ENCODE measurements around the gene RBM20.

Gene RBM20

DNA sequence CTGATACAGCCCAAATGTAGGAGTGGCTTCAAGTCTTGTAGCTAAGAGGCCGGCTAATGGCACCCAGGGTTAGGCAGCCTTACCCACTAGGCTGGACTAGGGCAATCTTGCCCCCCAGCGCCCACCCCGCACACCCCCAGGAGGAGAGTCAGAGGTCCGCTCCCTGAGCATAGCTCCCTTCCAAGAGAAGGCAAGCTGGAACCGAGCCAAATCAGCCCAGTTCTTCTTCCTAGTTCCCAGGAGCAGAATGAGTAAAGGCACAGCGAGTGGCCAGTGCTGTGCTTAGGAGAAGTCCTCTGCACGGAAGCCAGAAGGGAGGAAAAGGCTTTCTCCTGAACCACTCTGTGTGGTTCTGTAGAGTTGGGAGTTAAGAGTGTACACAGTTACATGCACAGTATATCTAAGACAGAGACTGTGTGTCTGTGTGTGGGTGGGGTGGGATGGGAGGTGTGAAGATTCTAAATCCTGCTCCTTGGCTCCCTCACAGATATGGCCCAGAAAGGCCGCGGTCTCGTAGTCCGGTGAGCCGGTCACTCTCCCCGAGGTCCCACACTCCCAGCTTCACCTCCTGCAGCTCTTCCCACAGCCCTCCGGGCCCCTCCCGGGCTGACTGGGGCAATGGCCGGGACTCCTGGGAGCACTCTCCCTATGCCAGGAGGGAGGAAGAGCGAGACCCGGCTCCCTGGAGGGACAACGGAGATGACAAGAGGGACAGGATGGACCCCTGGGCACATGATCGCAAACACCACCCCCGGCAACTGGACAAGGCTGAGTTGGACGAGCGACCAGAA is 167.8 kb downstream of the RBM20 start:
- DNase-seq (ENCODE audit: low read depth in 2 of 2), result no peak

DNA sequence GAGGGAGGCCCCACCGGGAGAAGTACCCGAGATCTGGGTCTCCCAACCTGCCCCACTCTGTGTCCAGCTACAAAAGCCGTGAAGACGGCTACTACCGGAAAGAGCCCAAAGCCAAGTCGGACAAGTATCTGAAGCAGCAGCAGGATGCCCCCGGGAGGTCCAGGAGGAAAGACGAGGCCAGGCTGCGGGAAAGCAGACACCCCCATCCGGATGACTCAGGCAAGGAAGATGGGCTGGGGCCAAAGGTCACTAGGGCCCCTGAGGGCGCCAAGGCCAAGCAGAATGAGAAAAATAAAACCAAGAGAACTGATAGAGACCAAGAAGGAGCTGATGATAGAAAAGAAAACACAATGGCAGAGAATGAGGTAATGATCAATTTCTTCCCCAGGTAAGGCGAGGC is 168.4 kb downstream of the RBM20 start:
- DNase-seq (ENCODE audit: low read depth in 2 of 2), result no peak

GRCh38 chr10:110813743-110814472 is 169.8 kb downstream of the RBM20 start:
- no peak for DNase-seq (ENCODE audit: low read depth in 2 of 2)

- DNase-seq (ENCODE audit: low read depth in 2 of 2), result no peak
Observed at GRCh38 chr10:110815354-110816004, 171.3 kb downstream of the RBM20 start.

DNA sequence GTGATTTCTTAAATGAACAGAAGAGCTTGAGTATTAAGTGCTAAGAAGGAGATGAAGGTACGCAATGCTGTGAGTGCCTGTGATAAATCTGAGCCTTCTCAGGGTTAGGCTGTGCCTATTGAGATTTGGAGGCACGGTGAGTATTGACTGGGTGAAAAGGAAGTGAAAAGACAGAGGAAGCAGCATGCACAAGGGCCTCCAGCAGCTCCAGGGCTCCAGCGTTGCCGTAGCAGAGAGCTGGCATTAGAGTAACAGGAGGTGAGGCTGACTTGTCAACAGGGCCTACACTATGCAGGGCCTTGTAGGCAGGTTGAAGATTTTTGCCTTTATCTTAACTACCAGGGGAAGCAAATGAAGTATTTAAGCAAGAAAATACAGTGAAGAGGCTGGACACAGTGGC is 173.5 kb downstream of the RBM20 start:
- no peak for DNase-seq (ENCODE audit: low read depth in 2 of 2)

DNA sequence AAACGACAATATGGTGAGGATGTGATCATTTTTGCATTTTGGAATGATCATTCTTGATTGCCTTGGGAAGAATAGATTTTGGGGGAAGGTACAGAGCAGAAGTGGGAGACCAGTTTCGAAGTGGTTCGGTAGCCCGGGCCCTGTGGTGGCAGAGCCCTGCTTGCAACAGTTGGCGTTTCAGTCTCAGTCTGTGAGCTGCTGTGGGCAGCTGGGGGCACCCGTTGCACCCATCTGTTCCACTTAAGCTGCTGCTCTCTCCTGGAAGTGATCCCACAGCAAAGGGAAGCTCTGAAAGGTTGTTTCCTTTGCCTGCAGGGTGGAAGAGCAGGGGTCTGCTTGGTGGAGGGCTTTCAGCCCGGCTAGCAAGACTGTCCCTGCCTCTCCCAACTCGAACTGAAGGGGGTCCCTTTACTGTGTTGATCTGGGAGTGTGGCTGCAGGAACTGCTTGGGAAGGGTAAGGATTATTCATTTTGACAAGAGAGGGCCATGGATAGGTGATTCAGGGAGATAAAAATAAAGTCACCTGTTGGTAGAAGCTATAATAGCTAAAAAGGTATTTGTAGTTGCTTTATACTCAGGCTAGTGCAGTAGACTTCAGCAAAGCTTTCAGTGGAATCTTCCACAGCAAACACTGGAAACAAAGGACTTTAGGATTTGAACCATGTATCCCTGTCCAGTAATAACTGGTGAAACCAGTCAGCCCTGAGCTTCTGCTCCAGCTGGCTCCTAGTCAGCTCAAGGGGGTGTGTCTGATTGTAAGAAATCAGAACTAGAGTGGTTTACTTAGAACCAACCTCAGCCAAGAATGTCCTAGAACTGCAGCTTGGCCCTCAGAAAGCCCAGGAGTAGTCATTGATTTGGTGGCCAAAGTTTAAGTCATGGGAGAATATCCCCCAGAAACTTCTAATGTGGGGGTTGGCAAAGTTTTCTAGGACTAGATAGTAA is 174.4 kb downstream of the RBM20 start:
- no peak for DNase-seq (ENCODE audit: low read depth in 2 of 2)

- DNase-seq (ENCODE audit: low read depth in 2 of 2), result no peak
Observed at GRCh38 chr10:110820321-110820814, 176.2 kb downstream of the RBM20 start.

DNA sequence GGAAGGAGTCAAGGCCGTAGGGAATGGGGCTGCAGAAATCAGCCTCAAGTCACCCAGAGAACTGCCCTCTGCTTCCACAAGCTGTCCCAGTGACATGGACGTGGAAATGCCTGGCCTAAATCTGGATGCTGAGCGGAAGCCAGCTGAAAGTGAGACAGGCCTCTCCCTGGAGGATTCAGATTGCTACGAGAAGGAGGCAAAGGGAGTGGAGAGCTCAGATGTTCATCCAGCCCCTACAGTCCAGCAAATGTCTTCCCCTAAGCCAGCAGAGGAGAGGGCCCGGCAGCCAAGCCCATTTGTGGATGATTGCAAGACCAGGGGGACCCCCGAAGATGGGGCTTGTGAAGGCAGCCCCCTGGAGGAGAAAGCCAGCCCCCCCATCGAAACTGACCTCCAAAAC is 177.4 kb downstream of the RBM20 start:
- no peak for DNase-seq (ENCODE audit: low read depth in 2 of 2)

DNA sequence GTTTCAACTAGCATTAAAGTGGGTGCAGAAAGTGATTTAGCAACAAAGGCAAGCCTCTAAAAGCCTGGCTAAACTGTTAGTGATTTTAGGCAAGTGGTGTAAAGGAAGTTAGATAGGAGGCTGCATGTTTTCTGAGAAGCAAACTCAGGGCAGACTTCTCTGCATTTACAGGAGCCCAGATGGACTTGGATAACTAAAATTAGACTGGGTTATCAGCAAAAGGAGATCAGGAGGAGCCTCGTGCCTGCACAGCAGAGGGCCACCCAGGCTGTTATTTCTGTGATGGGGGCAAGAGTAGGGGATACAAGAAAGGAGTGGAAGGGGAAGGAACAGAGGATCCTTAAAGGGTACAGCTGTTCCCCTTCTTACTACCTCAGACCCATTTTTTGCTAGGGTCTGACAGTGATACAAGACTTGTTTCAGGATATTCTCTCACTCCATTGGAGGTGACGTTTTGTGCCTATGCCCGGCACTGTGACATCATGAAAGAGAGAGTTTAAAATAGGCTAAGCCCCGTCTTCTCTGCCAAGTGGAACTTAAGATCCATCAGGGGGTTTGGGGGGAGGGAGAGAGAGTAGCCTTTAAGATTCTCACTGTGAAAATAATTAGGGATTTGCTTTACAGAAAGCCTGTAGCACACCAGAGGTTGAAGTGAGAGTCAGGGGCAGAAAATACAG is 178.0 kb downstream of the RBM20 start:
- no peak for DNase-seq (ENCODE audit: low read depth in 2 of 2)

GRCh38 chr10:110822712-110823311 is 178.7 kb downstream of the RBM20 start:
- no peak for DNase-seq (ENCODE audit: low read depth in 2 of 2)

DNA sequence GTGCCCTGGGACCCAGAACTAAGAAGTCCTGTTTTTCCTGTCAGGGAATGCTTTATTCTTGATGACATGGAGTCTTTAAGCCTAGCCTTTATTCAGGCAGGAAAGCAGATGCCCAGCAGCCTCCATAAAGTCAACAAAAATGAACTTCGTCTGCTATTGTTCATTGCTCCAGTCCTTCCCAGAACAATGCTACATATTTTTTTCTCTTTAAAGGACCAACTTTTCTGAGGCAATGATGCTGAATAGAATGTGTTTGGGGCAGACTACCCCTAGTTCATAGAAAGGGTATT is 180.0 kb downstream of the RBM20 start:
- no peak for DNase-seq (ENCODE audit: low read depth in 2 of 2)

DNA sequence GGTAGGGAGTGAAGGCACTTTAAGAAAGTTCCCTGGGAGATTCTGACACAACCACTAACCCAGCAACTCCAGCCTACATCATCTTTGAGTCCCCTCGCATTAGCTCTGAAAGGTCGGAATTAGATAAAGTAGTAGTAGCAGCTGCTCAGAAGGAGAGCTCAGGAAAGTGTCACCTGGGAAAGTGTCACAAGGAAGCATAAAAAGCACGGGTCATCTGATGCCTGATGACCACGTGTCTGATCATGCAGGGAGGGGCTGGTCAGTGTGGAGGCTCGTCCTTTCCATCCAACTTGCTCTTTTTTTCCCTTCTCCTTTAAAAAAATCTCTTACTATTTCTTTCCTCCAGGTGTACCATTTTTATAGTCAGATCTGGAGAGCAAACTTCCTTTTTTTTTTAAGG is 180.5 kb downstream of the RBM20 start:
- no peak for DNase-seq (ENCODE audit: low read depth in 2 of 2)

- no peak for DNase-seq (ENCODE audit: low read depth in 2 of 2)
Observed at GRCh38 chr10:110825508-110825907, 181.4 kb downstream of the RBM20 start.

- DNase-seq (ENCODE audit: low read depth in 2 of 2), result no peak
Observed at GRCh38 chr10:110827410-110827809, 183.3 kb downstream of the RBM20 start.

DNA sequence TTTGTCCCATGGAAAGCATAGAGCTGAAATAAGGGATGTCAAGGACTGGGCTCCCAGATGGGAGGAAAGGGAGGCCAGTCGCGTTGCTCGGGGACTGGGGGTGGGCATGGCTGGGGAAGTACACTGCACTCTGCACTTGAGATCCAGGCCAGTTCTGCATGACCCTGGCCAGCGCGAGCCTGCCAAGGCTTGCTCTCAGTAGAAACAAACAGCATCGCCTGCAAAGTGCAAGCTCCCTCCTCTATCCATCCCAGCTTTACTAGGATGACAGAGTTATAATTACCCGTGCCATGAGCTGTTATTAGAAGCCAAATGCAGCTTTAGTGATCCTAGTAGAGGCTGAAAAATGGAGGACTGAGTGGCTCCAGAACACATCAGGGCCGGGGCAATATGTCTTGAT is 183.7 kb downstream of the RBM20 start:
- DNase-seq (ENCODE audit: low read depth in 2 of 2), result no peak

DNA sequence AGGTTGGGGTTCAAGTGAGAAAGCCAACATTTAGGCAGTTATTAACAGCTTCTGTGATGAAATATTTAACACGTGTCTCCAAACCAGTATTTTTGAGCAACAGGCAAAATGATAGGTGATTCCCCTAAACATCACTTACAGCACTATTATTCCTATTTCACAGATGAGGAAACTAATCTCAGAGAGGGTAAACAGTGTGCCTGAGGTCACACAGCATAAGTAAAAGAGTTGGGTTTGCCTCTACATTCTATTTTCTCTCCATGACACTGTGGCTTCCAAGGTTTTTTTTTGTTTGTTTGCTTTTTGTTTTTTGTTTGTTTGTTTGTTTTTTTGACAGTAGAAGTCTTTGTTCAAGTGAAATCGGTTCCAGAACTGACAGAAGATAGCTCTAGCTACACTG is 184.4 kb downstream of the RBM20 start:
- no peak for DNase-seq (ENCODE audit: low read depth in 2 of 2)

DNA sequence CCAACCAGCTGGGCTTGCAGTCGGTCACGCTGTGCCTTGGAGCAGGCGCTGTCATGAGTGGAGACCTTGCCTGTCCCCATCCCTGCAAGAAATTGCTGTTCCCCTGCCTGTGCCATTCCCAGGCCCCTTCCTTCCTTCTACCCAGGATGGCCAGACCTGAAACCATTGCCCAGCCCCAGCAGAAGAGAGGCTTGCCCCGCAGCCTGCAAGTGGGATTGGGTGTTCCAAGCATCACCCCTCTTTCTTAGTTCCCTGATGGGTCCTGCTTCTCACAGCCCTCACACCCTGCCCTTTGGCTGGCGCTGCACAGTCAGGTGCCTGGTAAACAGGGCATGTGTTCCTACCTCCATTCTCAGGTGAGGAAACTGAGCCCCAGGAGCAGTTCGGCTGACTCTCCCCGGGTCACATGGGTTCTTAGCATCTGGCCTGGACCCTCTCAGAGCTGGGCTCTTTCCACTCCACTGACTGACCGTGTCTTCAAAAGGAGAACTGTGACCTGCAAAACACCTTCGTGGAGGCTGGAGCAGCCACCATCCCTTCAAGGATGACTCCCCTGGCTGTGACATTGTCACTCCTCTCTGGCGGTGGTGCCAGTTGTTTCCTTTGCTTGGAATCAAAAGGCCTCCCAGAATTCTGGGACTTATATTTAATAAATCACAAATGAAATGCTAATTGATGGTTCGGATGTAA is 185.7 kb downstream of the RBM20 start:
- DNase-seq (ENCODE audit: low read depth in 2 of 2), result no peak

GRCh38 chr10:110833234-110833940 is 189.3 kb downstream of the RBM20 start:
- DNase-seq (ENCODE audit: low read depth in 2 of 2), result no peak

DNA sequence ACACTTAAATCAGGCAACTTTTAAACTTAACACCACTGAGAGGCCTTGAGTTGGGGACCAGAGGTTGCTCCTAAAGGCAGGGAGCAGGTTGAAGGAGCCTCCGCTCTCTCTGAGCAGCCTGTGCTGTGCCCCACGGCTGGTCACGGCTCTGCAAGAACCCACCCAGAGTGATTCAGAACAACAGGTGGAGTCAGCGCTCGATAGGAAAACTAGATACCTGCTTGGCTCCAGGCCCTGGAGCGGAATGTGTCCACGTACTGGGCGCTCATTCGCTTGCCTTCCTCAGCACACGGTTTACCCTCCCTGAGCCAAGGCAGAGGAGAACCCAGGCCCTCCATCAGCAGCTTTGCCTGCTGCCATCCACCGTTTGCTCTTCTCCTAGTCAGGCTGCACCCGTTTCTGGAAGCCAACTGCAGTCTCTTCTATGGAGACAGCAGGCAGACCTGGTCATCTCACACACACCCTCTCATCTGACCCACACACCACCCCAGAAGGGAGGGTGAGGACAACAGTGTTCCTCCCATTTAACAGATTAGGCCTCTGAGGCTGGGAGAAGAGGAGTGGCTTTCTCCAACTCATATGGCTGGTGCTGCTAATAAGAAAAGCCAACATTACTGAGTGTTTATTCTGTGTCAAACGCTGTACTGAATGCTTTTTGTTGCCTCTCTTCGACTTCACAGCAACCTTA is 189.9 kb downstream of the RBM20 start:
- DNase-seq (ENCODE audit: low read depth in 2 of 2), result no peak

All from stimulated activated CD8-positive, alpha-beta memory T cell treated with anti-CD3 and anti-CD28 coated beads, Interleukin-15, amount 100 ng/mL, for 48 hours (primary cell).